ENCODE data around the gene GRIK5.
A peak's percentile ranks its signal among the peaks of the same experiment; 100 is the strongest.

Gene GRIK5

GRCh38 chr19:41990615-41991014, 79.4 kb downstream of the GRIK5 start:
- DNase-seq (ENCODE audit: low read depth), result no peak

GRCh38 chr19:41990028-41990427, 80.0 kb downstream of the GRIK5 start:
- no peak for DNase-seq (ENCODE audit: low read depth)

DNA sequence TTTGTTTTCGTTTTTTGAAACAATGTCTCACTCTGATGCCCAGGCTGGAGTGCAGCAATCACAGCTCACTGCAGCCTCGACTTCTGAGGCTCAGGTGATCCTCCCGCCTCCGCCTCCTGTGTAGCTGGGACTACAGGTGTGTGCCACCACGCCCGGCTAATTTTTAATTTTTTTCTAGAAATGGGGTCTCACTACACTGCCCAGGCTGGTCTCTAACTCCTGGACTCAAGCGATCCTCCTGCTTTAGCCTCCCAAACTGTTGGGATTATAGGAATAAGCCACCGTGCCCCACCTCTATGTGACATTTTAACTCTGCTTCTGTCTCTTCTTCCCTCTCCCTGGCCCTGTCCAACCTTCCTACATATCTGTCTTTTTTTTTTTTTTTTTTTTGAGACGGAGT, 81.1 kb downstream of the GRIK5 start:
- no peak for DNase-seq (ENCODE audit: low read depth)

DNA sequence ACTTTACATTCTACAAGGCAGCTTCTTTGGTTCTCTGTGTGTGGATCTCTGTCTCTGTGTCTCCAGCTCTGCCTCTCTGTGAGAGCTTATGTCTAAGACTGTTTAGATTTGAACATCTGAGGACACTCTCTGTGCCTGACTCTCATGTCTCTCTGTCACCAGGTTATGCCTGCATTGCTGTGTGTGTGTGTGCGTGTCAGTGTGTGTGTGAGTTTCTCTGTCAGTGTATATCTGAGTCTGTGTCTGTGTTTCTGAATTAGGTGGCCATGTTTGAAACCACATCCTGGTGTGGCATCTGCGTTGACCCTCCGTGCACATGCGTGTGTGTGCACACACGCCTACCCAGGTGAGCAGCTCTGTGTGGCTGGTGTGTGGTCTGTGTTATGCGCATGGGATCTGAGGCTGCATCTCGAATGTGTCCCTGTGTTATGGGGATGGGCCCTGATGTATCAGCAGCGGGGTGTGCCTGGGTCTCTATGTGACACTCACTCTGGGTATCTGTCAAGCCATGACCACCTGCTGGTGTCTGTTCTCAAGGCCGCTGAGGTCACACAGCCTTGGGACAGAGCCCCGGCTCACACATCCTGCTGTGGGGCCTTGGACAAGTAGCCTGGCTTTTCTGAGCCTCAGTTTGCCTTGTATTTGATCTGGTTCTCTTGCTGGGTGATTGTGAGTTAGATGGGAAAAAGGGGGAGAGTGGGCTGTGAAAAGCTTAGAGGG, 82.7 kb downstream of the GRIK5 start:
- no peak for DNase-seq (ENCODE audit: low read depth)

- DNase-seq (ENCODE audit: low read depth), result no peak
Measured at GRCh38 chr19:41984961-41985360, 85.0 kb downstream of the GRIK5 start.

GRCh38 chr19:41981724-41982123, 88.3 kb downstream of the GRIK5 start:
- no peak for DNase-seq (ENCODE audit: low read depth)

GRCh38 chr19:41978470-41978869, 91.5 kb downstream of the GRIK5 start:
- DNase-seq (ENCODE audit: low read depth), result no peak

DNA sequence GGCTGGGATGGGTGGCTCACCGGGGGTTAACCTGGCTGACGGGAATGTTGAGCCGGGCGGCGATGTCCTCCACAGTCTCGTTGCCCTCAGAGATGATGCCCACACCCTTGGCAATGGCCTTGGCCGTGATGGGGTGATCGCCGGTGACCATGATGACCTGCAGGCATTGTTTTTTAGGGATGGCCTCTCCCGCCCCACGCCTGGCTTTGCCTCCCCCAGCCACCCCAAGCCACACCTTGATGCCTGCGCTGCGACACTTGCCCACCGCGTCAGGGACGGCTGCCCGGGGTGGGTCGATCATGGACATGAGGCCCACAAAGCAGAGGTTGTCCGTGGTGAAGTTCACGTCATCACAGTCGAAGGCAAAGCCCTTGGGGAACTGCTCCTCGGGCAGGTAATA, 92.1 kb downstream of the GRIK5 start:
- no peak for DNase-seq (ENCODE audit: low read depth)

GRCh38 chr19:41974652-41975051, 95.4 kb downstream of the GRIK5 start:
- no peak for DNase-seq (ENCODE audit: low read depth)

GRCh38 chr19:41971363-41971762, 98.6 kb downstream of the GRIK5 start:
- DNase-seq (ENCODE audit: low read depth), result no peak

DNA sequence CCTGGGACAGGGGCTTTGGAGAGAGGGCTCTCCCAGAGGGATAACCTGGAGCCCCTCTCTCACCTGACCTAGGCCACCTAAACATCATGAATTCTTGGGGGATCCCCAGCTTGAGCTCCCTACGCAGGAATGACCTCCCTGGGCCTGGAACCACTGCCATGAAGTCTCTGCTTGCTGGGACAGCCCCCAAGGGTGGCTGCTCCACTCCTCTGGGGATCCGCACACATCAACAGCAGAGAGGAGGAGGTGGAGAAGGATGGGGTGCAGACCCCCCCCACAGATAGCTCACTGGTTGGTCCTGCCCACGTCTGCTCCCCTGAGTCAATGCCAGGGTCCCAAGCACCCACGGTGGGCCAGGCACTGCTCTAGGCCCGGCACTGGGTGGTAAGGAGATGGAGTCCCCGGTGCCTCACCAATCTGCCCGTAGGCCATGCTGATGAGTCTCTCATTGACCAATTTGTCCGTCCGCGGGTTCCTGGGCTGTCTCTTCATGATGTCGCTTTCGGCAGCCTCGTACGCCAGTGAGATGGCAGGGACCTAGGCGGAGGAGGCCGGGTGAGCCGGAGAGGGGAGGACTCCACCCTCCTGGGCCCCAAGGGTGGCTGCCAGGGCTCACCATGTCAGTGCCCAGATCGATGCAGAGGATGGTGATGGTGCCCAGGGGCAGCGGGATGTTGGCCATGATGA, 100.1 kb downstream of the GRIK5 start:
- DNase-seq (ENCODE audit: low read depth), result no peak

- DNase-seq (ENCODE audit: low read depth), result no peak
Measured at GRCh38 chr19:41968751-41969595, 101.0 kb downstream of the GRIK5 start.

GRCh38 chr19:41967054-41967783, 102.8 kb downstream of the GRIK5 start:
- no peak for DNase-seq (ENCODE audit: low read depth)

DNA sequence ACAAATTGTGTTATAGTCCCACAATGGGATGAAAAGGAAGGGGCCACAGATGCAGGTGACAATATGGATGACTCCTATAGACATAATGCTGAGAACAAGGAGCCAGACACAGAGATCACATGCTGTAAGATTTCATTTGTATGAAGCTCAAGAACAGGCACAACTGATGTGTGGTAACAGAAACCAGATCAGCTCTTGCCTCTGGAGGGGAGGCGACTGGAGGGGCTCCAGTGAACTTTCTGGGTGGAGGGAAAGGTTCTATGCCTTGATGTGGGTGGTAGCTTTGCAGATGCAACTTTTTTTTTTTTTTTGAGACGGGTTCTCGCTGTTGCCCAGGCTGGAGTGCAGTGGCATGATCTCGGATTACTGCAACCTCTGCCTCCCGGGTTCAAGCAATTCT, 104.9 kb downstream of the GRIK5 start:
- no peak for DNase-seq (ENCODE audit: low read depth)

- DNase-seq (ENCODE audit: low read depth), result no peak
Measured at GRCh38 chr19:41960973-41961372, 109.0 kb downstream of the GRIK5 start.

DNA sequence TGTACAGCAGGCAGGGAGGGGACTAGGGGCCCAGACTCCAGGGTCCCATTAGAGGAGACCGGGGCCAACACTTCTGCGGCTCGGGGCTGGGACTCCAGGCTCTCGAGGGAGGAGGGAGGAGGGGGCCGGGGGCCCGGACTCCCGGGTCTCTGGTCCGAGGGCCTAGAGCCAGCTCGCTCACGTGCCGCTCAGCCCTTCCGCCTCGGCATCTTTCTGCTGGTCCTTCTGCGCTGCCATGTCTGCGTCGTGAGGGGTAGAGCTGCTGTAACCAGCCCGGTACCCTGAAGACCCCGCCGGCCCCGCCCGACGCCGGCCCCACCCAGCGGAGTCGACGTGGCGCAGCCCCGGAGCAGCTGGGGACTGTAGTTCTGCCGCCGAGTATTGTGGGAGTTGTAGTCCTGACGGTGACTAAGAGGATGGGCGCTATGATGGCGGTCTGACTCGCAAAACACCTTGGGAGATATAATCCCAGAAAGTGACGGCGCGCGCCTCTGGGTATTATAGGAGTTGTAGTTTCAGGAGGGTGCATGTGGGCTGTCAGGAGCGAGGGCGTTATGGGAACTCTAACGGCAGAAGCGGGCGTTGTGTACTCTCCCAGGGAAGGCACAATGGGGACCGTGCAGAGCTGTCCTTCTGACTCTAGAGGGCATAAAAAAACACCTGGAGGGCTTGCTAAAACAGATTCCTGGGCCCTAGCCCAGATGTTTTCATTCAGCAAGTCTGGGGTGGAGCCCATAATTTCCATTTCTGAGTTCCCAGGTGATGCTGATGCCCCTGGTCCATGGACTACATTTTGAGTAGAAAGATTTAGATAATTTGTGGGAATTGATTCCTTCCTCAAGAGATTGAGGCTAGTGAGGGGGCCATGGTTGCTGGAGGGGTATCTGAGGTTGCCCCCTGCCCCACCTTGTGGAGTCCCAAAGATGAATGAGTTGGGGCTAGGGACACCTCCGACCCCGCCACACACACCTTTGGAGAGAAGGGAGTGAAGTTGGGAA, 110.7 kb downstream of the GRIK5 start, which contains the start of gene RABAC1:
TSS of gene RABAC1 (minus strand) at position 266 of the 998 bp plus-strand sequence. CDS start at position 237, 29 bp downstream.
- DNase-seq (ENCODE audit: low read depth), result peak; percentile 86

DNA sequence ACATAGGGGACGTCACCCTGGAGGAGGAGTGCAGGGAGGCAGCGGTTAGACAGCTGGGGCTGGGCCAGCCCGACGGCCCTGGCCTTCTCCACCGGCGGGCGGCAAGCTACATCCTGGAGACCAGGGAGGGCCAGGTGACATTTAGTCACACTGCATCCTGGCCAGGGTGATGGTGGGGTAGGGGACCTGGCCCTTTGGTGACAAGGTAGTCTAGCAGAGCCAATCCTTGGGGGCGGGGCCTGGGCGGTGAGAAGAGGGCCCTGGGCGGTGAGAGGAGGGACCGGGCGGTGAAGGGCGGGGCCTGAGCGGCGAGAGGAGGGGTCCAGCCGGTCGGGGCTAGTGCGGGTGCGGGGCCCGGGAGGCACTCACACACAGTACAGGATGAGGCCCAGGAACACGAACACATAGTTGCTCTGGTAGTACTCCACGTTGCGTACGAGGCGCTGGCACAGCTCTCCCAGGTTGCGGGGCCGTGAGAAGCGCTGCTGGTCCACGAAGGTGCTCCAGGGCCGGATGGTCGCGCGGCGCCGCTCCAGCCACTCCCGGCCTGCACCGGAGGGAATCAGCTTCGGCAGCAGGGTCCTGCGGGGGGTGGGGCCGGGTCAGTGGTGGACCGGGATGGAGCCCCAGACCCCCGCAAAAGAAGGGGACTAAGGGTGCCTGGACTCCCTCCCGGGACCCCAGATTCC, 111.5 kb downstream of the GRIK5 start:
- DNase-seq (ENCODE audit: low read depth), result peak; percentile 69

DNA sequence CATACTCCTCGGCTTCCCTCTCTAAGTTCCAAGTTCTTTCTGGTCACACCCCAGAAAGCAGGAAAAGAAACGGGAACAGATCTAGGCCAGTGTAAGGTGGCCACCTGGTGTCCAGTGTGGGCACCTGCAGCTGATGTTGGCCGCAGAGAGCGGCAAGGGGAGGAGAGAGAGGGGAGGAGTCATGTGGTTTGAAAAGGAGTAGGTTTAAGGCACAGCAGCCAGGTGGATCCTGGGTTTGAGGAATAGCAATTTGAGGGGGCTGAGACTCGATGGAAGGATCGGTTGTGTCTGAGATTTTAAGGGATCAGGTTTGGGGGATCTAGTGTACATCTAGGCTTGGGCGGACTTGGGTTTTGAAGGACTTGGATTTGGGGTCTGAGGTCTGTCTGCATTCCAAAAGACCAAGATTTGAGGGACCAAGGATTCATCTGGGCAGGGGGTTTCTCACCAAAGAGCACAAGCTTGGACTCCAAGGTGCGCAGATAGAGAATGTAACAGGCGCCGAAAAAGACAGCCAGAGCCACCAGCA, 112.1 kb downstream of the GRIK5 start:
- DNase-seq (ENCODE audit: low read depth), result peak; percentile 70

GRCh38 chr19:41957161-41957837, 112.7 kb downstream of the GRIK5 start:
- no peak for DNase-seq (ENCODE audit: low read depth)
